Activated naive CD4-positive, alpha-beta T cell treated with anti-CD3 and anti-CD28 coated beads, Interleukin-2, amount 10 ng/mL, durations not matched to agents 7 days and 5 days (primary cell): Measurements from ENCODE around the gene UMAD1.

Experiments used
- CTCF ChIA-PET: fragments of 350-600 bp; sonication (Branson Sonifier 250); formaldehyde crosslinking; loops from one replicate; lab custom pipeline; 2021; ENCODE audit warnings: antibody characterized with exemption; lab: Charles Lee
- DNase-seq: peaks from one replicate; pipeline ENCODE4 v3.0.0-alpha.2; 2020
- H3K27ac Mint-ChIP-seq: one replicate; pipeline ENCODE4 v1.8.0; 2021; ENCODE audit warnings: mild to moderate bottlenecking, moderate library complexity, mixed read lengths
- H3K27me3 Mint-ChIP-seq: one replicate; pipeline ENCODE4 v1.8.0; 2021; ENCODE audit warnings: mild to moderate bottlenecking, mixed read lengths
- H3K36me3 Mint-ChIP-seq: one replicate; pipeline ENCODE4 v1.8.0; 2021; ENCODE audit warnings: mixed read lengths
- H3K4me1 Mint-ChIP-seq: one replicate; pipeline ENCODE4 v1.8.0; 2021; ENCODE audit warnings: mixed read lengths
- H3K4me3 Mint-ChIP-seq: one replicate; pipeline ENCODE4 v1.8.0; 2021; ENCODE audit warnings: mild to moderate bottlenecking, moderate library complexity, mixed read lengths
- H3K9me3 Mint-ChIP-seq: one replicate; pipeline ENCODE4 v1.8.0; 2021; ENCODE audit warnings: mixed read lengths

Gene UMAD1

GRCh38 chr7:7761340-7761973, 120.9 kb downstream of the UMAD1 start:
- Mint-ChIP-seq H3K4me3 (peak overlapping the region; percentile 85), H3K36me3 (no peaks in the 10 kb centered on the region), H3K27me3 (no peaks in the 10 kb centered on the region), H3K27ac (peak overlapping the region; percentile 97), H3K9me3 (no peaks in the 10 kb centered on the region), H3K4me1 (peaks cover 39% of the 10 kb centered on the region)
- CTCF ChIA-PET: interaction anchor here (0.6 to 5.1 kb wide), 12 partner anchors 11 to 437 kb away, joined by 3 to 62 read pairs (median 5); partner anchors contain the start of gene RPA3
- DNase-seq: no peak

- CTCF ChIA-PET: interaction anchor here (1.8 to 5.1 kb wide), 3 partner anchors 81 to 436 kb away, joined by 6 to 62 read pairs (median 10); no protein-coding TSS in a partner anchor
- Mint-ChIP-seq H3K27ac (peak overlapping the region; percentile 97), H3K27me3 (no peaks in the 10 kb centered on the region), H3K36me3 (no peaks in the 10 kb centered on the region), H3K4me1 (peaks cover 39% of the 10 kb centered on the region), H3K4me3 (peak overlapping the region; percentile 85), H3K9me3 (no peaks in the 10 kb centered on the region)
- peak; percentile 29 for DNase-seq
Measured at GRCh38 chr7:7761974-7762779, 121.6 kb downstream of the UMAD1 start.

- H3K4me1 Mint-ChIP-seq: peaks cover 39% of the 10 kb centered on the region
- DNase-seq: no peak
- no peaks in the 10 kb centered on the region for H3K27me3 Mint-ChIP-seq
- no peak overlapping the region for H3K4me3 Mint-ChIP-seq
- no peaks in the 10 kb centered on the region for H3K36me3 Mint-ChIP-seq
- H3K27ac Mint-ChIP-seq: peak overlapping the region; percentile 19
- CTCF ChIA-PET: interaction anchor here (0.7 to 3.7 kb wide), 13 partner anchors 45 to 453 kb away, joined by 3 to 25 read pairs (median 4); partner anchors contain the start of gene RPA3
- H3K9me3 Mint-ChIP-seq: no peaks in the 10 kb centered on the region
Measured at GRCh38 chr7:7764520-7765396, 124.2 kb downstream of the UMAD1 start.

GRCh38 chr7:7765422-7765821, 124.9 kb downstream of the UMAD1 start:
- no peak overlapping the region for H3K27ac Mint-ChIP-seq
- CTCF ChIA-PET: interaction anchor here (0.7 to 3.7 kb wide), 12 partner anchors 45 to 449 kb away, joined by 3 to 25 read pairs (median 4); partner anchors contain the start of gene RPA3
- no peak overlapping the region for H3K4me3 Mint-ChIP-seq
- H3K4me1 Mint-ChIP-seq: peaks cover 38% of the 10 kb centered on the region
- no peaks in the 10 kb centered on the region for H3K27me3 Mint-ChIP-seq
- no peaks in the 10 kb centered on the region for H3K9me3 Mint-ChIP-seq
- no peak for DNase-seq
- H3K36me3 Mint-ChIP-seq: no peaks in the 10 kb centered on the region

GRCh38 chr7:7766671-7767070, 126.1 kb downstream of the UMAD1 start:
- no peaks in the 10 kb centered on the region for H3K27me3 Mint-ChIP-seq
- no peak overlapping the region for H3K27ac Mint-ChIP-seq
- CTCF ChIA-PET: interaction anchor here (2.0 to 3.7 kb wide), 3 partner anchors 86 to 450 kb away, joined by 5 to 25 read pairs (median 8); no protein-coding TSS in a partner anchor
- no peak for DNase-seq
- peaks cover 33% of the 10 kb centered on the region for H3K4me1 Mint-ChIP-seq
- no peak overlapping the region for H3K4me3 Mint-ChIP-seq
- H3K9me3 Mint-ChIP-seq: no peaks in the 10 kb centered on the region
- no peaks in the 10 kb centered on the region for H3K36me3 Mint-ChIP-seq

- no peak for DNase-seq
- H3K27me3 Mint-ChIP-seq: no peaks in the 10 kb centered on the region
- CTCF ChIA-PET: interaction anchor here (0.6 kb wide), 1 partner anchor 10 kb away, joined by 3 read pairs; no protein-coding TSS in a partner anchor
- no peak overlapping the region for H3K4me3 Mint-ChIP-seq
- H3K36me3 Mint-ChIP-seq: no peaks in the 10 kb centered on the region
- H3K9me3 Mint-ChIP-seq: no peaks in the 10 kb centered on the region
- H3K27ac Mint-ChIP-seq: no peak overlapping the region
- peaks cover 37% of the 10 kb centered on the region for H3K4me1 Mint-ChIP-seq
Measured at GRCh38 chr7:7768977-7769709, 128.6 kb downstream of the UMAD1 start.

GRCh38 chr7:7769710-7770627, 129.4 kb downstream of the UMAD1 start:
- Mint-ChIP-seq H3K4me1 (peaks cover 34% of the 10 kb centered on the region), H3K36me3 (peaks cover 1% of the 10 kb centered on the region)

GRCh38 chr7:7771452-7771851, 130.9 kb downstream of the UMAD1 start:
- H3K27me3 Mint-ChIP-seq: no peaks in the 10 kb centered on the region
- no peak overlapping the region for H3K4me3 Mint-ChIP-seq
- H3K27ac Mint-ChIP-seq: no peak overlapping the region
- H3K9me3 Mint-ChIP-seq: no peaks in the 10 kb centered on the region
- peaks cover 28% of the 10 kb centered on the region for H3K4me1 Mint-ChIP-seq
- CTCF ChIA-PET: interaction anchor here (0.9 to 1.8 kb wide), 2 partner anchors 90 to 419 kb away, joined by 3 to 8 read pairs; no protein-coding TSS in a partner anchor
- DNase-seq: no peak
- H3K36me3 Mint-ChIP-seq: peaks cover 1% of the 10 kb centered on the region

More at GRCh38 chr7:7769710-7770627, 129.4 kb downstream of the UMAD1 start:
- H3K27ac Mint-ChIP-seq: no peak overlapping the region
- H3K4me3 Mint-ChIP-seq: no peak overlapping the region
- no peaks in the 10 kb centered on the region for H3K27me3 Mint-ChIP-seq
- CTCF ChIA-PET: no interaction called here
- DNase-seq: no peak
- no peaks in the 10 kb centered on the region for H3K9me3 Mint-ChIP-seq

- H3K9me3 Mint-ChIP-seq: no peaks in the 10 kb centered on the region
- peak overlapping the region; percentile 74 for H3K27ac Mint-ChIP-seq
- peak overlapping the region; percentile 51 for H3K4me3 Mint-ChIP-seq
- H3K4me1 Mint-ChIP-seq: peaks cover 28% of the 10 kb centered on the region
- no peaks in the 10 kb centered on the region for H3K27me3 Mint-ChIP-seq
- DNase-seq: no peak
- CTCF ChIA-PET: interaction anchor here (0.9 to 1.8 kb wide), 3 partner anchors 42 to 442 kb away, joined by 3 to 8 read pairs (median 3); no protein-coding TSS in a partner anchor
- peaks cover 1% of the 10 kb centered on the region for H3K36me3 Mint-ChIP-seq
Measured at GRCh38 chr7:7772397-7772821, 131.9 kb downstream of the UMAD1 start.

- Mint-ChIP-seq H3K27ac (no peak overlapping the region), H3K4me3 (no peak overlapping the region), H3K27me3 (no peaks in the 10 kb centered on the region), H3K36me3 (peaks cover 1% of the 10 kb centered on the region), H3K9me3 (no peaks in the 10 kb centered on the region), H3K4me1 (peaks cover 28% of the 10 kb centered on the region)
- CTCF ChIA-PET: interaction anchor here (0.9 kb wide), 1 partner anchor 441 kb away, joined by 3 read pairs; no protein-coding TSS in a partner anchor
- no peak for DNase-seq
Measured at GRCh38 chr7:7773334-7774309, 133.1 kb downstream of the UMAD1 start.

- CTCF ChIA-PET: no interaction called here
- DNase-seq: no peak
- Mint-ChIP-seq H3K27ac (no peak overlapping the region), H3K4me3 (no peak overlapping the region), H3K36me3 (no peaks in the 10 kb centered on the region), H3K4me1 (peaks cover 8% of the 10 kb centered on the region), H3K9me3 (no peaks in the 10 kb centered on the region), H3K27me3 (no peaks in the 10 kb centered on the region)
Measured at GRCh38 chr7:7779888-7780287, 139.3 kb downstream of the UMAD1 start.
